Hematopoietic multipotent progenitor cell treated with erythropoietin and hydrocortisone succinate and interleukin-3 and kit ligand, for 4 days (in vitro differentiated cells): ENCODE data around the gene PRDM1.
"Not testable (repeated sequence)": the region's sequence is repeated elsewhere in the genome, so short reads cannot be mapped to it uniquely, and the experiment has no call there.

Experiments
- DNase-seq: peaks from one replicate; pipeline ENCODE4 v3.0.0-alpha.2; 2015

The PRDM1 gene

GRCh38 chr6:106142876-106143431 is 56.8 kb downstream of the PRDM1 start:
- DNase-seq = no peak

- no peak for DNase-seq
Observed at GRCh38 chr6:106143665-106144064, 57.5 kb downstream of the PRDM1 start.

GRCh38 chr6:106145144-106145543 is 59.0 kb downstream of the PRDM1 start:
- no peak for DNase-seq

GRCh38 chr6:106145741-106146227 is 59.6 kb downstream of the PRDM1 start:
- DNase-seq = no peak

DNA sequence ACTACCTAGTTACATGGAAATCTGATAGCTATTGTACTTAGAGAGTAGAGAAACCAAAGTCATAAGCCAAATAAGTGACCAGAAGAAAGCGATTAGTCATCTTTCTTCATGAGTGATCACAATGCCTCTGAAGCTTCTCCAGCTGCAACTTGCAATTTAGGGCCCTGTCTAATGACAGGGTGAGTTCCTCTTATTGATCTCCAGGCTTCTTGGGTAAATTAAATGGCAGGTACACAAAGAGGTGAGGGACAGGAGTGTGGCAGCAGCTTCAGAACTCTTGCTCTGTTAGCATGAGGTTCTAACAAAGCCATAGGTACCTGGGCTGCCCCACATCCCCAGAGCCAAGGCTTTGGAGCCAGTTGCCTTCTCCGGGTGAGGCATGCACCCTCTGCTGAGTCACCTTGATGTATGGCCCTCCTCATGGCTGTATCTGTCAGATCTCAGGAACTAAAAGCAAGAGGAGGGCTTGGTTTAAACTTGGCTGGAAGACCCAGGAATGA is 60.8 kb downstream of the PRDM1 start:
- DNase-seq = no peak

GRCh38 chr6:106147476-106147875 is 61.3 kb downstream of the PRDM1 start:
- no peak for DNase-seq

DNA sequence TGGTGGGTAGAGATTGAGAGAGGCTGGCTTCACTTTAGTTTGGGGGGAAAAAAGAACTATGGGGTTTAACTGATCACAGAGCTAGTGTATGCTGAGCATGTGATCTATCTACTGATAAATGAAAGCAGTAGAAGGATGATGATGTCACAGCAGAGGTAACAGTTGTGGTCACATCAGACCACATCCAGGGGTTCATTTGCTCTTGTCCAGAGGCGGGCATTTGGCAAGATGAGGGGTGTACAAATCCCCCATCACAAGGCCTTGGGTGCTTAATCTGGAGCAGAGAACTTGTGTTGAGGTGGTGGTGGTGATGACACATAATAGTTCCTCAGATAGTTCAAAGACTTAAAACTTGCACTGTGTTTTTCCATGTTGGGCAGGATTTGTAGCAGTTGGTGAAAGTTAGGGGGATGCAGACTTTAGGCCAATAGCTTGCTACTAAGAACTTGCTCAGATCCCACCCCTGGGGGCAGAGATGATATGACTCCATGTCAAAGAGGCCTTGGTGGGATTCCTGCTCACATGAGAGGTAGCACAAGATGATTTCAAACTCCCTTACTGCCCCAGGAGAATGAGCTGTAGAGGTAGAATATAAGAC is 63.4 kb downstream of the PRDM1 start:
- peak; percentile 22 for DNase-seq

DNA sequence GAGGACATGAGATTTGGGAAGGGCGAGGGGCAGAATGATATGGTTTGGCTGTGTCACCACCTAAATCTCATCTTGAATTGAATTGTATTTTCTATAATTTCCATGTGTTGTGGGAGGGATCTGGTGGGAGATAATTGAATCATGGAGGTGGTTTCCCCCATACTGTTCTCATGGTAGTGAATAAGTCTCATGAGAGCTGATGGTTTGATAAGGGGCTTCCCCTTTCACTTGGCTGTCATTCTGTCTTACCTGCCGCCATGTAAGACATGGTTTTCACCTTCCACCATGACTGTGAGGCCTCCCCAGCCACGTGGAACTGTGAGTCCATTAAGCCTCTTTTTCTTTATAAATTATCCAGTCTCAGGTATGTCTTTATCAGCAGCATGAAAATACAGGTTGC is 66.3 kb downstream of the PRDM1 start:
- not testable (repeated sequence) for DNase-seq

GRCh38 chr6:106152952-106153351 is 66.8 kb downstream of the PRDM1 start:
- DNase-seq = no peak

DNA sequence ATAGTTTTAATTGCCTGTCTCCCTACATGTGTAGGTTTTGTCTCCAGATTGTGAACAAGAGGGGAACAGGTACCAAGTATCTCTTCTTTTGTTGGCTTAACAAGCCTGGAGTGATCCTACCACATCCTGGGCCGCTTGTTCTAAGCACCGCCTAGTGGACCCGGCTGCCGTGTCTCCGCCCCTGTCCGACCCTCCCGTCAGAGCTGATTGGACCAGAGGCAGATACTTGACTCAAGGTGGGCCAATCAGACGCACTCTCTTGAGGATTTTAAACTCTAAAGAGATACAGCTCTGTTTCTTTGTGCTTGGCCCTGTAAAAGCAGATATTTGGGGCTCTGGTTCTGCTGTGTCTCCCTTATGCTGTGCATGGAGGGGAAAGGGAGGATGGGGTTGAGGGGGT is 68.2 kb downstream of the PRDM1 start:
- no peak for DNase-seq

DNA sequence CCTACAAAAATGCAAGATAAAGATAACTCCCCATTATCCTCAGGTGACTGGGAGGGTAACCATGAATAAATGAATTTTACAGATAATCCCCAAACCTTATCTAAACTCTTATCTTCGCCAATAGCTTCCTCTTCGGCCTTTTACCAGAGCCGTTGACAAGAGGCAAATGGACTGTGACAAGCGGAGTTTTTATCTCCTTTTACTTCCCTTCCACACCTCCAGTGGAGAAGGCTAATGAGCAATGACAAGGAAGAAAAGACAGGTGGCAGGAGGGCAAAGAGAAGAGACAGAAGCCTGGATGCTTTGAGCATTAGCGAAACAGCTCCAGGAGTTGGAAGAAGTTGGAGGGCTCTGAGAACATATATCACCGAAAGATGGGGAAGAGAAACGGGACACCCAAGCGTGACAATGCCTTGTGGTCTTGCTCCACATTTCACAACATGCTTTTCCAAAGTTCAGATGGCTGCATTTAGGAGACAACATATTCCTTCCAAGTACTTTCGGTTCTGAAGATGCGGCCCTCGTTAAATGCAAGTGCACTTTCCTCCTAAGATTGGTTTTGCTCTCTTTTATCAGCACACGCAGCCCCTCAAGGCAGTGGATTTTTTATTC is 69.2 kb downstream of the PRDM1 start:
- DNase-seq = peak; percentile 17

GRCh38 chr6:106156413-106156812 is 70.3 kb downstream of the PRDM1 start:
- DNase-seq = no peak

DNA sequence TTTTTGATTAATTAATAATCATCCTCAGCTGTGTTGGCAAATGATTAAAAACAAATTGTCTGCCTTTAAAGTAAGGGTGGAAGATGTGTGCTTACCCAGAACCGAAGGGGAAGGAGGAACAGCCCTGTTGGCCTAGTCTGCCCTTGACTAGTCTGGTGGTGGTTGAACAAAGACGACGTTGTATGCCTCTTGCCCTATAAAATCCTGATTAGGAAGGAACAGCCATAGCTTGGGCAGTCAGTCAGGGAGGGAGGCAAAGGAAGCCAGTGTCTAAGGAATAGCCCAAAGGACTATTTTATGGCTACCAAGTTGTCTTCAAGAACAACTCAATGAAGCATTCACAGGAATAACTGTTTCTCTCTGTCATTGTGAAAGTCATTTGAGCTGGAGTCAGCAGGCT is 70.7 kb downstream of the PRDM1 start:
- DNase-seq = no peak

DNA sequence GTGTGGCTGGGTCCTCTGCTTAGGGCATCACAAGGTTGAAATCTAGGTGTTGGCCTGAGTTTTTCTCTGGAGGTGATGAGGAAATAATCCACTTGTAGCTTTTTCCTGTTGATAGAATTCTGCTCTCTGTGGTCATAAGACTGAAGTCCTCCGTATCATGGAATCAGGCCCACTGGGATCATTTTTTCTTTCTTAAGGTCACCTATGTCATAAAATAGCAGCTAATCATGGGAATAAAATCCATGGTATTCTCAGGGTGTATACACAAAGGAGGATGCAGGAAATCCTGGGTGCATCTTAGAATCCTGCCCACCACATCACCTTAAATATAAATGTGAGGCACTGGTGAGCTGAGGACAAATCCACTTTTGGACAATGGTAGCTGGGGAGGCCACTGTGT is 72.7 kb downstream of the PRDM1 start:
- DNase-seq = no peak
